Measurements from ENCODE around the gene CINP.

DNA sequence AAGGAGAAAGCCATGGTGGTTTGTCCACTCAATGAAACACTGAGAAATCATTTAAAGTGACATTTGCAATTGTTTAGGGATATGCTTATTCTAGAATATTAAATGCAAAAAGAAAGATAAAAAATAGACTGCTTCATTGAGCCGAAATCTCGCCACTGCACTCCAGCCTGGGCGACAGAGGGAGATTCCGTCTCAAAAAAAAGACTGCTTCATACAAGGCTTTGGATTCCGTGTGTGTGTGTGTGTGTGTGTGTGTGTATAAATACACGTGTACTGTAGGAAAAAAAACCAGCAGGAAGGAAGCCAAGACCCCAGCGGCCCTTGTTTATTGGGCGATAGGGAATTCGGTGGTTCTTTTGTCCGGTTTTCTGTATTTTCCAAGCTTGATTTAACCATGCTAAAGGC is 46.4 kb downstream of the CINP start:
- no peak for TF ChIP-seq POLR2A (IDR thresholded peaks at IDR 0.05)
- TF ChIP-seq, protein P1, sequence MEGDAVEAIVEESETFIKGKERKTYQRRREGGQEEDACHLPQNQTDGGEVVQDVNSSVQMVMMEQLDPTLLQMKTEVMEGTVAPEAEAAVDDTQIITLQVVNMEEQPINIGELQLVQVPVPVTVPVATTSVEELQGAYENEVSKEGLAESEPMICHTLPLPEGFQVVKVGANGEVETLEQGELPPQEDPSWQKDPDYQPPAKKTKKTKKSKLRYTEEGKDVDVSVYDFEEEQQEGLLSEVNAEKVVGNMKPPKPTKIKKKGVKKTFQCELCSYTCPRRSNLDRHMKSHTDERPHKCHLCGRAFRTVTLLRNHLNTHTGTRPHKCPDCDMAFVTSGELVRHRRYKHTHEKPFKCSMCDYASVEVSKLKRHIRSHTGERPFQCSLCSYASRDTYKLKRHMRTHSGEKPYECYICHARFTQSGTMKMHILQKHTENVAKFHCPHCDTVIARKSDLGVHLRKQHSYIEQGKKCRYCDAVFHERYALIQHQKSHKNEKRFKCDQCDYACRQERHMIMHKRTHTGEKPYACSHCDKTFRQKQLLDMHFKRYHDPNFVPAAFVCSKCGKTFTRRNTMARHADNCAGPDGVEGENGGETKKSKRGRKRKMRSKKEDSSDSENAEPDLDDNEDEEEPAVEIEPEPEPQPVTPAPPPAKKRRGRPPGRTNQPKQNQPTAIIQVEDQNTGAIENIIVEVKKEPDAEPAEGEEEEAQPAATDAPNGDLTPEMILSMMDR (IDR thresholded peaks at IDR 0.05), result no peak
- TF ChIP-seq EP300 (IDR thresholded peaks at IDR 0.05), result no peak
